Measurements from ENCODE around the gene SLC22A15.

The SLC22A15 gene

DNA sequence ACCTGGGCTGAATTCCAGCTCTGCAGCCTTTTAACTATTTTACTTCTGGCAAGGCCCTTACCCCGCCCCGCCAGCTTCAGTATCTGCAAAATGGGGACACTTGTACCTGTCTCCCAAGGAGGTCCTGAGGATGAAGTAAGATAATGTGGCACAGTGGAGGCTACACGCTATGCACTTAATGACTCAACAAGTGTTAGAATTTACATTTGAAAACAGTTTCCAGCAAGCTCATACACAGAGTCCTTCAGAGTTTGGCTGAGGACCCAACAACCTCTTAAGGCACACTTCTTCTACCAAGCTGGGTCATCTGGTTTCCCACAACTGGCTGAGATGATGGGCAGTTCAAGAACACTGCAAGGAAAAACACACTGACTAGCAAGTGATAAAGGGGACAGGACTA is 30.2 kb upstream of the SLC22A15 start:
- Histone ChIP-seq H3K4me1 (ENCODE audit: control insufficient read depth in 1 of 2, insufficient read depth in 1 of 2, low read depth in 1 of 2, low read length in 1 of 2) (peaks cover 2% of the 10 kb centered on the region in 2 experiments), H3K4me3 (ENCODE audit: low read depth in 1 of 2, low read length in 1 of 2) (no peak overlapping the region), H3K27me3 (no peaks in the 10 kb centered on the region), H3K27ac (no peak overlapping the region), H3K36me3 (no peaks in the 10 kb centered on the region), H3K9me3 (no peaks in the 10 kb centered on the region)
- TF ChIP-seq, protein P1, sequence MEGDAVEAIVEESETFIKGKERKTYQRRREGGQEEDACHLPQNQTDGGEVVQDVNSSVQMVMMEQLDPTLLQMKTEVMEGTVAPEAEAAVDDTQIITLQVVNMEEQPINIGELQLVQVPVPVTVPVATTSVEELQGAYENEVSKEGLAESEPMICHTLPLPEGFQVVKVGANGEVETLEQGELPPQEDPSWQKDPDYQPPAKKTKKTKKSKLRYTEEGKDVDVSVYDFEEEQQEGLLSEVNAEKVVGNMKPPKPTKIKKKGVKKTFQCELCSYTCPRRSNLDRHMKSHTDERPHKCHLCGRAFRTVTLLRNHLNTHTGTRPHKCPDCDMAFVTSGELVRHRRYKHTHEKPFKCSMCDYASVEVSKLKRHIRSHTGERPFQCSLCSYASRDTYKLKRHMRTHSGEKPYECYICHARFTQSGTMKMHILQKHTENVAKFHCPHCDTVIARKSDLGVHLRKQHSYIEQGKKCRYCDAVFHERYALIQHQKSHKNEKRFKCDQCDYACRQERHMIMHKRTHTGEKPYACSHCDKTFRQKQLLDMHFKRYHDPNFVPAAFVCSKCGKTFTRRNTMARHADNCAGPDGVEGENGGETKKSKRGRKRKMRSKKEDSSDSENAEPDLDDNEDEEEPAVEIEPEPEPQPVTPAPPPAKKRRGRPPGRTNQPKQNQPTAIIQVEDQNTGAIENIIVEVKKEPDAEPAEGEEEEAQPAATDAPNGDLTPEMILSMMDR (IDR thresholded peaks at IDR 0.05), result no peak

- no peaks in the 10 kb centered on the region for H3K27me3 ChIP-seq
- TF ChIP-seq, protein P1 (IDR thresholded peaks at IDR 0.05), result no peak
- H3K4me3 ChIP-seq (ENCODE audit: low read depth in 1 of 2, low read length in 1 of 2), result no peak overlapping the region
- H3K9me3 ChIP-seq, result no peaks in the 10 kb centered on the region
- H3K36me3 ChIP-seq, result no peaks in the 10 kb centered on the region
- peaks cover 15 to 17% of the 10 kb centered on the region in 2 experiments for H3K4me1 ChIP-seq (ENCODE audit: control insufficient read depth in 1 of 2, insufficient read depth in 1 of 2, low read depth in 1 of 2, low read length in 1 of 2)
- H3K27ac ChIP-seq, result no peak overlapping the region
Observed at GRCh38 chr1:115949156-115949555, 27.2 kb upstream of the SLC22A15 start.

GRCh38 chr1:115951560-115951959 is 24.8 kb upstream of the SLC22A15 start:
- peaks cover 15 to 17% of the 10 kb centered on the region in 2 experiments for H3K4me1 ChIP-seq (ENCODE audit: control insufficient read depth in 1 of 2, insufficient read depth in 1 of 2, low read depth in 1 of 2, low read length in 1 of 2)
- peak overlapping the region; percentile 55 for H3K27ac ChIP-seq
- TF ChIP-seq, protein P1 (IDR thresholded peaks at IDR 0.05), result no peak
- H3K9me3 ChIP-seq, result no peaks in the 10 kb centered on the region
- no peaks in the 10 kb centered on the region for H3K27me3 ChIP-seq
- H3K4me3 ChIP-seq (ENCODE audit: low read depth in 1 of 2, low read length in 1 of 2), result no peak overlapping the region
- H3K36me3 ChIP-seq, result no peaks in the 10 kb centered on the region

DNA sequence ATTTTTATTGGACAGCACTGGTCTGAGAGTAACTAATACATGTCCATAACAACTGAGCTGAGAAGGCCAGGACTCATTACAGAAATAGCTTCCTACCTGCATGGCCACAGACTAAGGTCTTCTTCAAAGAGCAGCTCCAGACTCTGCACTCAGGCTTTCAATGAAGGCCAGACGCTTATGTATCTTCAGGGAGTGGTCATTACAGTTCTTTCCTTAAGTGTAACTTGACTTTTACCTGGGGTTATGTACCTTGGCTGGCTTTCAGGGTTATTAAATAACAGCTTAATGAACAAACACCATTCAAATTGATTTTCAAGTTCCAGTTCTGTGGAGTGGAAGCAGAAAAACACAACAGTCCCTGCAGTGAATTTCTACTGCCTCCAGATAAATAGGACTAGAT is 23.8 kb upstream of the SLC22A15 start:
- H3K4me3 ChIP-seq (ENCODE audit: low read depth in 1 of 2, low read length in 1 of 2), result no peak overlapping the region
- TF ChIP-seq, protein P1 (IDR thresholded peaks at IDR 0.05), result no peak
- peak overlapping the region; percentile 39 for H3K27ac ChIP-seq
- no peaks in the 10 kb centered on the region for H3K27me3 ChIP-seq
- H3K9me3 ChIP-seq, result no peaks in the 10 kb centered on the region
- H3K4me1 ChIP-seq (ENCODE audit: control insufficient read depth in 1 of 2, insufficient read depth in 1 of 2, low read depth in 1 of 2, low read length in 1 of 2), result peaks cover 15 to 17% of the 10 kb centered on the region in 2 experiments
- no peaks in the 10 kb centered on the region for H3K36me3 ChIP-seq

- Histone ChIP-seq H3K4me1 (ENCODE audit: control insufficient read depth in 1 of 2, insufficient read depth in 1 of 2, low read depth in 1 of 2, low read length in 1 of 2) (peaks cover 15 to 17% of the 10 kb centered on the region in 2 experiments), H3K9me3 (no peaks in the 10 kb centered on the region), H3K4me3 (ENCODE audit: low read depth in 1 of 2, low read length in 1 of 2) (no peak overlapping the region), H3K27me3 (no peaks in the 10 kb centered on the region), H3K36me3 (no peaks in the 10 kb centered on the region), H3K27ac (no peak overlapping the region)
- TF ChIP-seq, protein P1 (IDR thresholded peaks at IDR 0.05), result no peak
Observed at GRCh38 chr1:115953180-115953579, 23.1 kb upstream of the SLC22A15 start.

DNA sequence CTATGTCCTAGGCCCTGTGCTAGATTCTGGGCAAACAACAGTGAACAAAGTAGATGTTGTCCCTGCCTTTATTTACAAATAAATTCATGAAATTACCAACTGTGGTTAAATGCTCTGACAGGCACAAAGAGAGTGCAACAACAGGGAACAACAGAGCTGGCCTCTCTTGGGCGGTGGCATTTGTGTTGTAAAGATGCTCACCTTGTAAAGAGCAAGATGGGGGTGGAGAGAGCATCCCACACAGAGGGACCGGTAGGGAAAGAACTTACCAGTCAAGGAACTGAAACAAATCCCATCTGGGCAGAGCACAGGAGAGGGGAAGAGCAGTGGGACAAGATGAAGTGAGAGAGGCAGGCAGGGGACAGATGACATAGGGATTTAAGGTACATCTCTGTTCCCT is 21.6 kb upstream of the SLC22A15 start:
- no peak overlapping the region for H3K4me3 ChIP-seq (ENCODE audit: low read depth in 1 of 2, low read length in 1 of 2)
- H3K9me3 ChIP-seq, result no peaks in the 10 kb centered on the region
- H3K4me1 ChIP-seq (ENCODE audit: control insufficient read depth in 1 of 2, insufficient read depth in 1 of 2, low read depth in 1 of 2, low read length in 1 of 2), result peaks cover 15 to 17% of the 10 kb centered on the region in 2 experiments
- no peak overlapping the region for H3K27ac ChIP-seq
- no peaks in the 10 kb centered on the region for H3K36me3 ChIP-seq
- TF ChIP-seq, protein P1 (IDR thresholded peaks at IDR 0.05), result no peak
- no peaks in the 10 kb centered on the region for H3K27me3 ChIP-seq

All from neutrophil (primary cell).